ENCODE measurements around the gene CRMP1.

- TF ChIP-seq POLR2A (IDR thresholded peaks at IDR 0.05), result no peak
- TF ChIP-seq CTCF (IDR thresholded peaks at IDR 0.05), result no peak
Observed at GRCh38 chr4:5933116-5933515, 40.2 kb upstream of the CRMP1 start.

All from stomach (tissue), 4 donors.